ENCODE measurements around the gene TBCA. TPM values are rescaled to one million over a fixed set of nuclear protein-coding genes. Genes with fewer than 3 reads are reported as not detected.

Gene TBCA
- total RNA-seq, 4 donors from 2014 or later: 140 to 203 (median 167) TPM

DNA sequence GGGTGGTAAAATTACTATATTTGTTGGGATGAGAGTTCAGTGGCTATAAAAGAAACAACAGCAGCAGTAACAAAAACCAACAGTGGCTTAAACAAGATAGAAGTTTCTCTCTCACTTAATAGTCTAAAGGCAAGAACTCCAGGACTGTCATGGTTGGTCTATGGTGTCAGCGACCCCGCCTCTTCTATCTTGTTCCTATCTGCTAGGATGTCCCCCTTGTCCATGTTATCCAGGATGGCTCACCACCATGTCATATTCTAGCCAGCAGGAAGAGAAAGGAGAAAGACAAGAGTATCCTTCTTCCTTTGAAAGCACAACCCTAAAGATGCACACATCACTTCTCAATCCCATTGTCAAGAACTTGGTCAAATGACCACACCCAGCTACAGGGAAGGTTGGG lies 126.4 kb downstream of the TBCA start:
- TF ChIP-seq, protein P1, sequence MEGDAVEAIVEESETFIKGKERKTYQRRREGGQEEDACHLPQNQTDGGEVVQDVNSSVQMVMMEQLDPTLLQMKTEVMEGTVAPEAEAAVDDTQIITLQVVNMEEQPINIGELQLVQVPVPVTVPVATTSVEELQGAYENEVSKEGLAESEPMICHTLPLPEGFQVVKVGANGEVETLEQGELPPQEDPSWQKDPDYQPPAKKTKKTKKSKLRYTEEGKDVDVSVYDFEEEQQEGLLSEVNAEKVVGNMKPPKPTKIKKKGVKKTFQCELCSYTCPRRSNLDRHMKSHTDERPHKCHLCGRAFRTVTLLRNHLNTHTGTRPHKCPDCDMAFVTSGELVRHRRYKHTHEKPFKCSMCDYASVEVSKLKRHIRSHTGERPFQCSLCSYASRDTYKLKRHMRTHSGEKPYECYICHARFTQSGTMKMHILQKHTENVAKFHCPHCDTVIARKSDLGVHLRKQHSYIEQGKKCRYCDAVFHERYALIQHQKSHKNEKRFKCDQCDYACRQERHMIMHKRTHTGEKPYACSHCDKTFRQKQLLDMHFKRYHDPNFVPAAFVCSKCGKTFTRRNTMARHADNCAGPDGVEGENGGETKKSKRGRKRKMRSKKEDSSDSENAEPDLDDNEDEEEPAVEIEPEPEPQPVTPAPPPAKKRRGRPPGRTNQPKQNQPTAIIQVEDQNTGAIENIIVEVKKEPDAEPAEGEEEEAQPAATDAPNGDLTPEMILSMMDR (IDR thresholded peaks at IDR 0.05; ENCODE audit: low read depth): no peak

DNA sequence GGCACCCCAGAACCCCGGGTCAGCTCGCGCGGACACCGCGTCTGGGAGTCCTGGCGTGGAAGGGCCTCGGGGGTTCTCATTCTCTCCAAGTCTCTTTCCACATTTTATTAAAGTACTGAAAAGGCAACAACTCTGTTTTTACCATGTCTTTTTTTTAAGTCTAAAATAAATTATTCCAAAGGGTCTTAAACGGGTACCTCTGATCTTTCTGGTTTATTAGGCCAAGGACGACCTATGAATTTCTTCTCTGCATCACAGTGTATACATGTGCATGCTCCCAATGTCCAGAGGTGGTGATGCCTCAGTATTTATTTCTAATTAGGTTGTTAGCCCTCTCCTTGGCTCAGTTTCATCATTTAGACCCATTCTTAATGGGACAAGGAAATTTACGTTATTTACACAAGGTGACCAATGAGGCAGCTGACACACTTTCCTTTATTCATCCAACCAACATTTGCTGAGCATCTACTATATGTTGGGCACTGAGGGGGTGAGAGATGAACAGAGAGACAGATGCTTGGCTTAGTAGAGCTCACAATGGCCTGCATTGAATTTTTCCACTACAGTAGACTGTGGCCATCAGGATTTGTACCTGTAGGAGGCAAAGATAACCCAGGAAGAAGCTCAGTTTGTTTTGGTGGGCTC lies 130.0 kb downstream of the TBCA start:
- TF ChIP-seq, protein P1 (IDR thresholded peaks at IDR 0.05; ENCODE audit: low read depth): no peak

DNA sequence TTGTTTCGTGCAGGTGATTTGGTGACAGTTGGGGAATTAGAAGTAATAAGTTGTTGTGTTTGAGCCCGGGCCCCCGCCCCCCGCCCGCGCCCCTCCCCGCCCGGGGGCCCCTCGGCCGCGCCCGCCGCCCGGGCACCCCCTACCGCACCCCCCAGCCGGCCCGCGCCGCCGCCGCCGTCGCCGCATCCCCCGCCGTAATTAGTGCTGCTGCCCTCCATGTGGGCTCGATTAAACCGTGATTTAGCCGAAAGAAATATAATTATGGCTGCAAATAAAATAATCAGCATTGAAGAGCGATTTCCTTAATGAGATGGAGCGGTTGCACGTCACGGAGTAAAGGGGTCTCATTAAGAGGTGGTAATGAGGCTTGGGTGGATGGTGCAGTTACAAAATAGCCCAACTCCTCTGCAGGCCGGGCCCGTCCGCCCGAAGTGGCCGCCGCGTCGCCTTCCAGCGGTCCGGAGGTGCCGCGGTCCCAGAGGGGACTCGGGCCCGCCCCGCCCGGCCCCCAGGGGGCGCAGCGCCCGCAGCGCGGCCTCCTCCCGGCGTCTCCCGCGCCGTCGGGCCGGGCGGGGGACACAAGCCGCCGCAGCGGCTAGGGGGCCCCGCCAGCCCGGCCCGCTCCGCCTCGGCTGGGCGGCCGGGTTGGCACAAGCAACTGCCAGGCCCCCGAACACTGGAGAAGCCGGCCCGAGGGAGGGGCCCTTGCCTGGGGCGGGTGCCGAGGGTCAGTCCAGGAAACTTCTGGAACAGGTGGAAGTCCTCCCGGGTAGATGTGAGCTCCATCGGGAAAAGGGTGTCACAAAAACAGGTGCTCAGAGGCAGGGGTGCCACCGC lies 130.8 kb downstream of the TBCA start:
- TF ChIP-seq, protein P1 (IDR thresholded peaks at IDR 0.05; ENCODE audit: low read depth): no peak

DNA sequence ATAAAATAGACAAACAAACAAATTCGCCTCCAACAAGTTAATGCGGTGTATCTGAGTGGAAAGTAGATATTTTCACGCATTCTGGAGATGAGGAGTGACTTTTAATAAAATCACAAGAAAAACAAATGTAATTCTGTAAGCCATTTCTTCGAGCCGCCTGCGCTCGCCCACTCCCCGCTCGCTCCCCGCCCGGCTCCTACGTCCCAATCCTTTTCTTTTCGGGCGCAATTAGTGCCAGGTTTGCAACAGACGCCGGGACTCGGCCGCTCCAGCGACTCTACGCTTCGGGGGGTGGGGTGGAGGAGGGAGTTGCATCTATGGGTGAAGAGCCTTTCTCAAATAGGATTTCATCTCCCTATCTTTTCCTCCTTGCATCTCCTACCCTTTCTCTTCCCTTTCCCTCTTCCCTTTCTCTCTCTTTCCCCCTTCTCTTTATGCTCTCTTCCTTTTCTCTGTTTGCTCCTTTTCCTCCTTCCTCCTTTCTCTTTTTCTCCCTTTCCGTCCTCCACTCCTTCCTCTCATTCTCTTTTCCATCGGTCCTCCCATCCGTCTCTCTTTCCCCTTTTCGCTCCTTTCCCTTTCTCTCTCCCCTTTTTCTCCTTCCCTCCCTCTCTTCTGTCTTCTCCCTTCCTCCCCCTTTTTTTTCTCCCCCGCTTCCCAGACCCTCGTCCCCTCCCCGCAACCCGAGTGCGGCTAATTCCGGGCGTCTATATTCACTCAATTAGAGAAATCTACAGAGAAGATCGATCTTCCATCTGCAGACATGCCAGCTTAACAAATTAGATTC lies 131.6 kb downstream of the TBCA start:
- TF ChIP-seq, protein P1 (IDR thresholded peaks at IDR 0.05; ENCODE audit: low read depth): no peak

DNA sequence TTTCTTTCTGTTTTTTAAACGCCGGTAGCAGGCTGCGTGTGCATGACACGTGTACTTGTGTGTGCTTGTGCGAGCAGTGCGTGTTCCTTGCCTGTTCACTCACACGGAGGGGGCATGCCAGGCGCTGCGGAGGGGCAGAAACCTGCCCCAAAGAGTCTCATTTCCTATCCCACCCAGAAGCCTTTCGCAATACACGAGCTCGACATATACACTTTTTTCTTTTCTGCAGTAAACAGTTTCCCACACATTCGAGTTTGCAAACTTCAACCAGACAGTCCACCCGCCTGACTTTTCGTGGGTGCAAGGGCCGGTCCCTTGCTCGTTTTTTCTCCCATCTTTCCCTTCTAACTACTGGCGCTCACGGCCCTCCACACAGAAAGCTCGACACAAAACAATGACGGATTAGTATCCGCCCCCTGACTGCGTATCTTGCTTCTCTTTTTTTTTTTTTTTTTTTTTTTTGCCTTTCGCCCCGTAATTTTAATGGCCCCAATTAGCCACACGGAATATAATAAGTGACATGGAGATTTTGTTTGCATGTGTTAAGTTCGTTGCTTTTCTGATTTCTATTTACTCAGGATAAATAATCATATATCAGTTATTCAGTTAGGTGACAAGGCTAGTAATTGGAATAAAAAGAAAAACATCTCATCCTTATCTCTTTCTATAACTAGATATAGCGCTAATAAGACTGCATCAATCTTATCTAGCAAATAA lies 132.3 kb downstream of the TBCA start:
- TF ChIP-seq, protein P1 (IDR thresholded peaks at IDR 0.05; ENCODE audit: low read depth): no peak

DNA sequence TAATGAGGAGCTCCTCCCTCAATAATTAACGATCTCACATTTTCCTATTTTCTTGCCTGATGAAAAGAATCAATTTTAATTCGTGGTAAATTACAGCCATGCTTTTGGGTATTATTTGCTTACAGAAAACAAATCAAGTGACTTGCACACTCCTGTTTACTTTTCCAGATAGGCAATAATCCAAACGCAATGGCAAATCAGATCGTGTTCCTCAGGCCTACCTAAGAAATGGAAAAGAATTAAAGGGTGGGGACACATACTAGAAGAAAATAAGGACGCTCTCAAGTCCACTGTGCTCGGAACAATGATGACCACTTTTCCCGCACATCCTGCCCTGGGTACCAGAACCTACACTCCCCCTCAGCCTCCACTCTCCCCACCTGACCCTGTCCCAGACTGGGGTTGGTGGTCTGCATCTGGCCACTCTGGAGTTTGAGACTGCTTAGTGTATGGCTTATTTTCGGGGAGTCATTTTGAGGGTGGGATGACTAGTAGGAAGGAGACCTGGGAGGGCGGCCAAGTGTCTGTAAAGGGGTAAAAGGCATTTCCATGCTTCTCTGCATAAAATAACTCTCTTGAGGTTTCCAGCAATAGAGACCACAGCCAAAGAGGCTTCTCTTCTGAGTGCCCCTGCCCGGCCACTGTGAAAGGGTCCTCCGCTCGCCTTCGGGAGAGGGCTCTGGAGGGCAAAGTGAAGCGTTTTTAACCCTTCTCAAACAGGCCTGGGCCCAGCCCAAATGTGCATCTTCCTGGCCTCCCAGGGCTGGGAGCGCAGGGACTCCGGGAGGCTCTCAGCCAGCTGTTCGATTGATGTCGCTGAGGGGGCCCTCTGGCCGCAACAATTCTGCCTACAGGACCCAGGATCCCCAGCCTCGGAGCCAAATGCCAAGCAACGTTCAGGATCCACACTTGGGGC lies 133.1 kb downstream of the TBCA start:
- TF ChIP-seq, protein P1 (IDR thresholded peaks at IDR 0.05; ENCODE audit: low read depth): no peak

All from subcutaneous adipose tissue (tissue), 4 donors.